Bronchial epithelial cell (primary cell): Measurements from ENCODE around the gene DOCK8. TPM values are rescaled to one million over a fixed set of nuclear protein-coding genes. Genes with fewer than 3 reads are reported as not detected.

ENCODE experiments used
- DNase-seq: peaks from one replicate; pipeline ENCODE4 v3.0.0-alpha.2; 2010; ENCODE audit warnings: low read depth
- FAIRE-seq: peaks from 2 replicates; lab custom pipeline; 2011; peaks lifted over from hg19 to GRCh38; lab: Jason Lieb, UNC
- H3K27me3 ChIP-seq: 2 replicates; pipeline ENCODE4 v1.5.1; 2011; ENCODE audit warnings: low read length; ENCODE audit not compliant: control insufficient read depth, insufficient read depth
- H3K36me3 ChIP-seq: 2 replicates; pipeline ENCODE4 v1.5.1; 2011; ENCODE audit warnings: low read length; ENCODE audit not compliant: control insufficient read depth, insufficient read depth
- H3K4me3 ChIP-seq: 2 replicates; pipeline ENCODE4 v1.5.1; 2011; ENCODE audit warnings: mild to moderate bottlenecking, low read depth, low read length, control low read depth
- CTCF ChIP-seq: IDR thresholded peaks from 2 replicates; pipeline ENCODE4 v1.5.1; 2011; ENCODE audit warnings: mild to moderate bottlenecking, moderate library complexity, low read length, control low read depth, inconsistent platforms; ENCODE audit not compliant: insufficient read depth, severe bottlenecking
- total RNA-seq: library from RNA; depleted of rRNA; stranded (reverse); fragments of >200 nt; gene quantifications from 2 replicates; pipeline ENCODE4 v1.2.1, GENCODE V29; 2014

DOCK8 gene
- total RNA-seq, 1 donor from 2014 or later, result 0.26 TPM

GRCh38 chr9:250039-250438 lies 35.4 kb downstream of the DOCK8 start:
- Histone ChIP-seq H3K4me3 (no peak overlapping the region), H3K27me3 (no peaks in the 10 kb centered on the region), H3K36me3 (no peaks in the 10 kb centered on the region)
- DNase-seq (no peak), FAIRE-seq (no peak)
- TF ChIP-seq CTCF, result no peak

- H3K36me3 ChIP-seq, result no peaks in the 10 kb centered on the region
- TF ChIP-seq CTCF, result no peak
- no peak for DNase-seq
- no peaks in the 10 kb centered on the region for H3K27me3 ChIP-seq
- no peak for FAIRE-seq
- H3K4me3 ChIP-seq, result no peak overlapping the region
Observed at GRCh38 chr9:250625-251024, 36.0 kb downstream of the DOCK8 start.

DNA sequence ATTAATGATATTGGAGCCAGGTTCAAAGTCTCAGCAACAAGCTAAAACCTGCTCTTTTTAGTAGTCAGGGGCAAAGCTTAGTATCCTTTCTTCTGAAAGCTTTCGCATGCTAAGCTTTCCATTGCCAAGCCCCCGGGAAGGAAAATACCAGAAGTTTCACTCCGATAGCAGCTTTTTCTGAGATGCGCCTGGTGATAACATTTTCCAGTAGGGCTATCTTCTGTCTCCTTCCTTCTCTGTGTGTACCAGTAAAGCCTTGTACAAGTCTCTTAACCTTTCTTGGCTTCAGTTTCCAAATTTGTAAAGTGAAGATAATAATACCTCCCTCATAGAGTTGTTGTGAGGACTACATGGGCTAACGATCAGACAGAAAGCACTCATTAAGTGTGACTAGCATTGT lies 36.7 kb downstream of the DOCK8 start:
- no peak for TF ChIP-seq CTCF
- no peak for DNase-seq
- no peak overlapping the region for H3K4me3 ChIP-seq
- no peaks in the 10 kb centered on the region for H3K27me3 ChIP-seq
- no peaks in the 10 kb centered on the region for H3K36me3 ChIP-seq
- no peak for FAIRE-seq

- H3K4me3 ChIP-seq, result no peak overlapping the region
- no peak for DNase-seq
- TF ChIP-seq CTCF, result no peak
- no peak for FAIRE-seq
- H3K27me3 ChIP-seq, result no peaks in the 10 kb centered on the region
- no peaks in the 10 kb centered on the region for H3K36me3 ChIP-seq
Observed at GRCh38 chr9:253539-253938, 38.9 kb downstream of the DOCK8 start.

- Histone ChIP-seq H3K36me3 (no peaks in the 10 kb centered on the region), H3K4me3 (no peak overlapping the region), H3K27me3 (no peaks in the 10 kb centered on the region)
- no peak for TF ChIP-seq CTCF
- DNase-seq, result no peak
- FAIRE-seq, result no peak
Observed at GRCh38 chr9:254516-254915, 39.9 kb downstream of the DOCK8 start.

GRCh38 chr9:257957-258356 lies 43.3 kb downstream of the DOCK8 start:
- Histone ChIP-seq H3K36me3 (no peaks in the 10 kb centered on the region), H3K4me3 (no peak overlapping the region), H3K27me3 (no peaks in the 10 kb centered on the region)
- FAIRE-seq (no peak), DNase-seq (no peak)
- TF ChIP-seq CTCF, result no peak
